Medulla oblongata (tissue), 1 donor: ENCODE results near the gene ZNF41.
"Not testable (repeated sequence)": the region's sequence is repeated elsewhere in the genome, so short reads cannot be mapped to it uniquely, and the experiment has no call there.

Source experiments
- DNase-seq: peaks from one replicate; pipeline ENCODE4 v3.0.0-alpha.2; 2015; ENCODE audit errors: extremely low spot score

ZNF41 gene

GRCh38 chrX:47482512-47483305 is at the start of gene ZNF41:
Gene ZNF41 (minus strand): TSS chrX:47483222. CDS start chrX:47467481, 15,741 bp downstream.
- peak; percentile 70 for DNase-seq

GRCh38 chrX:47530049-47530448 is 47.0 kb upstream of the ZNF41 start:
- DNase-seq, result no peak

GRCh38 chrX:47529548-47529947 is 46.5 kb upstream of the ZNF41 start:
- no peak for DNase-seq

- DNase-seq, result no peak
Observed at GRCh38 chrX:47523713-47524166, 40.7 kb upstream of the ZNF41 start.

- DNase-seq, result peak; percentile 74
Observed at GRCh38 chrX:47523297-47523696, 40.3 kb upstream of the ZNF41 start.

- no peak for DNase-seq
Observed at GRCh38 chrX:47518144-47518543, 35.1 kb upstream of the ZNF41 start.

GRCh38 chrX:47515941-47516665 is 33.1 kb upstream of the ZNF41 start:
- DNase-seq, result no peak

GRCh38 chrX:47514533-47515235 is 31.7 kb upstream of the ZNF41 start:
- DNase-seq, result no peak

GRCh38 chrX:47513034-47513965 is 30.3 kb upstream of the ZNF41 start:
- DNase-seq, result peak; percentile 5

GRCh38 chrX:47512383-47512782 is 29.4 kb upstream of the ZNF41 start:
- not testable (repeated sequence) for DNase-seq

- DNase-seq, result no peak
Observed at GRCh38 chrX:47507153-47507867, 24.3 kb upstream of the ZNF41 start.

GRCh38 chrX:47503151-47503550 is 20.1 kb upstream of the ZNF41 start:
- no peak for DNase-seq

- DNase-seq, result peak; percentile 48
Observed at GRCh38 chrX:47502316-47503125, 19.5 kb upstream of the ZNF41 start.

- no peak for DNase-seq
Observed at GRCh38 chrX:47501226-47502074, 18.4 kb upstream of the ZNF41 start.

- no peak for DNase-seq
Observed at GRCh38 chrX:47500554-47500953, 17.5 kb upstream of the ZNF41 start.

GRCh38 chrX:47499293-47499692 is 16.3 kb upstream of the ZNF41 start:
- no peak for DNase-seq

- DNase-seq, result no peak
Observed at GRCh38 chrX:47498411-47498810, 15.4 kb upstream of the ZNF41 start.

- peak; percentile 22 for DNase-seq
Observed at GRCh38 chrX:47497271-47497888, 14.4 kb upstream of the ZNF41 start.
